NCI-H2196 (cell line): ENCODE results near the gene MPND.
"Not testable (repeated sequence)": the region's sequence is repeated elsewhere in the genome, so short reads cannot be mapped to it uniquely, and the experiment has no call there.

Source experiments
- DNase-seq: peaks from one replicate; lab custom pipeline; 2025; ENCODE audit not compliant: unreplicated experiment; lab: John Stamatoyannopoulos, UW

MPND gene

GRCh38 chr19:4319067-4319718, 24.2 kb upstream of the MPND start:
- no peak for DNase-seq

- no peak for DNase-seq
These were observed 22.9 kb upstream of the MPND start for GRCh38 chr19:4320419-4320818.

DNA sequence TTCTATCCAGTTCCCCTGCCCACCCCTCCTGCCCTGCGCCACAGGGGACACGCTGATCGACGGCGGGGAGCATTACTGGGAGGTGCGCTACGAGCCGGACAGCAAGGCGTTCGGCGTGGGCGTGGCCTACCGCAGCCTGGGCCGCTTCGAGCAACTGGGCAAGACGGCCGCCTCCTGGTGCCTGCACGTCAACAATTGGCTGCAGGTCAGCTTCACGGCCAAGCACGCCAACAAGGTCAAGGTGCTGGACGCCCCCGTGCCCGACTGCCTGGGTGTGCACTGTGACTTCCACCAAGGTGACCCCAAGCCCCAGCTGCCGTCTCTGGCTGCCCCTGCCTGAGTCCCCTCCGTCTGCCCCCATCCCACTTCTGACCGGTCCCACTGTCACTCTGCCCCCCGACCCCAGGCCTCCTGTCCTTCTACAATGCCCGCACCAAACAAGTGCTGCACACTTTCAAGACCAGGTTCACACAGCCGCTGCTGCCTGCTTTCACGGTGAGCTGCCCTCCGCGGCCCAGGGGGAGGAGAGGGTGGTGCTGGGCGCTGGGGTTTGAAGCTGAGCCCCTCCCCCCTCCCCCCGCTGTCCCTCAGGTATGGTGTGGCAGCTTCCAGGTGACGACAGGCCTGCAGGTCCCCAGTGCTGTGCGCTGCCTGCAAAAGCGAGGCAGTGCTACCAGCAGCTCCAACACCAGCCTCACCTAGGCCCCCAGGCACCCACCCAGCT, 20.3 kb upstream of the MPND start:
- DNase-seq = no peak

DNA sequence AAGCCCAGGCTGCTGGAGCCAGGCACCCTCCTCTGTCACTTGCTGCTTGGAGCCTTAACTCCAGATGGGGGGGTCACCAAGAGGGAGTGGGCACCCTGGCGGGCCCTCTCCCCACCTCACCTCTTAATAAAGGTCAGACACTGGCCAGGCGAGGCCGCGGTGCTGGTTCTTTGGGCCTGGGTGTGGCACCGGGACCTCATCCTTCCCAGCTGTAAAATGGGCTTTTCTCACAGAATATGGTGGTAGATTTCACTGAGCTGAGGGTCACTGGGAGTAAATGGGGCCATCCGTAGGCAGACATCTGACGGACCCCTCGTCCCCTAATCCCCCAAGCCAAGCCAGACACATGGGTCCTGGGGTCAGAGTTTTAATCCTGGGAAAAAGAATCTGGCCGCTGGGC, 19.7 kb upstream of the MPND start:
- DNase-seq = no peak

GRCh38 chr19:4324228-4324627, 19.1 kb upstream of the MPND start:
- no peak for DNase-seq

DNA sequence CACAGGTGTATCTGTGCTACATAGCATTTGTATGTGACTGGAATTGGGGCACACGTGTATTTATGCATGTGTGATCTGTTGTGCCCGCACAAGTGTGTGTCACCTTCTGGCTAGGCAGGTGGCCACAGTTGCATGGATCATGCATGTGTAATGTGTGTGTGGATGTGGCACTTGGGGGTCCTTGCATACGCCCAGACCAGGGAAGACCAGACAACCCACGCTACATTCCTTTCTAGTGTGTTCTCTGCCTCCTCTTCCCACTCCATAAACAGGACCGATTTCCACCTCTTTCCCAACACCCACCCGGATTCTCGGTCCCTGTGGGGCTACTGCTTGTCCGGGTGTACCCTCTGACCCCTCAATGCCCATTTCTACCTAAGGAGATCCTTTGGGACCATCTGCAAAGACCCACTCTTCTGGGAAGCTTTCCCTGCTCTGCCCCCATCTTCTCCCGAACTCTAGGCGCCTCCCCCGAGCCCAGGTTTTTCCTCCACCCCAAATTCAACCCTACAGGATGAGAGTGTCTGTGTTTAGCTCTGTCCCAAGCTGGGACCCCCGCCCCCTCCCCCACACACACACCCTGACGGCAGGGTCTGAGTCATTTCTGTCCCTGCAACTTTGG, 17.0 kb upstream of the MPND start:
- DNase-seq = no peak

GRCh38 chr19:4326837-4327251, 16.5 kb upstream of the MPND start:
- DNase-seq = no peak

DNA sequence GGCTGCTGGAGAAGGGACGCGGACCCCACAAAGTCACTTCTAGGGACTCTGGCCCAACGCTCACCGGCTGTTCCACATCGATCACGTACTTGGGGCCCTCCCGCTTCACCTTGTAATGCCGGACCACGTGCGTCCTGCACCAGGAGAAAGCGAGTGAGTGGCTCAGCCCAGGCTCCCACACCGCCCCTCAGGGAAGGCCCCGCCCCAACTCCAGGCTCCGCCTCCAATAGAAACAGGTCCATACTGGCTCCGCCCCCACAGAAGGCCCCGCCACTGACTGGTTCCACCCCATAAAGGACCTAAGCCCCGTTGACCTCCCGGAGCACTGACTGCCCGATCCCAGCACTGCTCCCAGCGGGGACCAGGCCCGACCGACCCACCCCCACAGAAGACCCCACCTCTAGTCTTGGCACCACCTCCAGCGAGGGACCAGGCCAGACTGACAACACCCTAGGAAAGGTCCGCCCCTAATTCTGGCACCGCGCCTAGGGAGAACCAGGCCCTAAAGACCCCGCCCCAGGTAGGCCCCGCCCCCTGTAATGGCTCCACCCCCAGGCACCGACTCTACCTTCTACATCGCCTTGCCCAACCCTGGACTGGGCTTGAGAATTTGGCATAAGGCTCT, 16.0 kb upstream of the MPND start:
- DNase-seq = no peak

DNA sequence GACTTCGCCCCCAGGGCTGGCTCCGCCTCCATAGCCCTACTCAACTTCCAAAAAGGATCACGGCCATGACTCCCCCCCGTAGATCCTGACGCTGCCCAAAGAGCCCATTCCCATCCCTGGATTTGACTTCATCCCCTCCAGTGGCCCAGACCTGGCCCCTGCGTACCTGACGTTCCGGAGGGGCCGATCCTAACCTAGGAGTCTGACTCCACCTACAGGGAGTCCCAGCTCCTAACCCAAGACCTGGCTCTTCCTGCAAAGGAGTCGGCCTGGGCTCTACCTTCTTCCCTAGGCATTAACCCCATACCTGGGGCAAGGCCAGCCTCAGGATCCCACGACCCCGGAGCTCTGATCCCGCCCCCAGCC, 15.5 kb upstream of the MPND start:
- no peak for DNase-seq

DNA sequence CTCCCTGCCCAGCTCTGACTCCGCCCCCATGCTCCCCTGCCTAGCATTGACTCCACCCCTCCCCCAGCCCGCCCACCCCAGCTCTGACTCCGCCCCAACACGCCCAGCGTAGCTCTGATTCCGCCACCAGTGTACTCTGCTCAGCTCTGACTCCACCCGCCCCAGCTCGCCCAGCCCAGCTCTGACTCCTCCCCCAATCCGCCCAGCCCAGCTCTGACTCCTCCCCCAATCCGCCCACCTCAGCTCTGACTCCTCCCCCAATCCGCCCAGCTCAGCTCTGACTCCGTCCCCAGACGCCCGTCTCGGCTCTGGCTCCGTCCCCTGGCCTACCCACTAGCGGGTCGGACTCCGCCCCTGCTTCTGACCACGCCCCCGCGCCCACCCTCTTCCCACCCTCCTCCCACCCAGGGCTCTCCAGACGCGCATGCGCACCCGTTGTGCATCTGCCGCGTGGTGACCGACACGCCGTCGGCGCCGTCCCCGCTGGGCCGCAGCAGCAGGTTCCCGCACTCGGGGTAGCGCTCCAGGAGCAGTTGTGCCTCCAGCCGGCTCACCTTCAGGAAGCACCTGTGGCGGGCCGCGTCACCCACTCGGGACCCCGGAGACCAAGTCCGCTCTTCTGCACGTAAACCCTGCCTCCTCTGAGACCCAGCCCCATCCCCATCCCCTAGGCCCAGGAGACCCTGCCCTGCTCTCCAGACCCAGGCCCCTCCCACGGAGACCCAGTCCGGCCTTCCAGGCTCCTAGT, 14.9 kb upstream of the MPND start:
- DNase-seq = no peak

DNA sequence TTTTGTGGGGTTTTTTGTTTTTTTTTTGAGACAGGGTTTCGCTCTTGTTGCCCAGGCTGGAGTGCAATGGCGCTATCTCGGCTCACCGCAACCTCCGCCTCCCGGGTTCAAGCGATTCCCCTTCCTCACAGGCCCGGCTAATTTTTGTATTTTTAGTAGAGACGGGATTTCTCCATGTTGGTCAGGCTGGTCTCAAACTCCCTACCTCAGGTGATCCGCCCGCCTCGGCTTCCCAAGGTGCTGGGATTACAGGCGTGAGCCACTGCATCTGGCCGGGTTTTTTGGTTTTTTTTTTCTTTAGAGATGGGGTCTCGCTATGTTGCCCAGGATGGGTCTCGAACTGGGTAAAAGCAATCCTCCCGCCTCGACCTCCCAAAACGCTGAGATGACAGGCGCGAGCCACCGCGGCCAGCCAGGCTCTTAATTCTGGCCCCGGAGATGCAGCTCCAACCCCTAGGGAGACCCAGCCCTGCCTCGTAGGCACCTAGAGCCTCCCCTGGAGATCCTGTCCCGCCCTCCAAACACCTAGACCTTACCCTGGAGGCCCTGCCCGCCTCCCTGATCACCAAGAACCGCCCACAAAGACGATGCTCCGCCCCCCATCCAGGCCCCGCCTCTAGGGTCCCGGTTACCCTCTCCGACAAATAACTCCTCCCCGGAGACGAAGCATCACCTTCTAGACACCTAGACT, 14.2 kb upstream of the MPND start:
- DNase-seq = not testable (repeated sequence)

- DNase-seq = no peak
These were observed 13.5 kb upstream of the MPND start for GRCh38 chr19:4329858-4330257.

- DNase-seq = no peak
These were observed 8.3 kb upstream of the MPND start for GRCh38 chr19:4334929-4335570.

DNA sequence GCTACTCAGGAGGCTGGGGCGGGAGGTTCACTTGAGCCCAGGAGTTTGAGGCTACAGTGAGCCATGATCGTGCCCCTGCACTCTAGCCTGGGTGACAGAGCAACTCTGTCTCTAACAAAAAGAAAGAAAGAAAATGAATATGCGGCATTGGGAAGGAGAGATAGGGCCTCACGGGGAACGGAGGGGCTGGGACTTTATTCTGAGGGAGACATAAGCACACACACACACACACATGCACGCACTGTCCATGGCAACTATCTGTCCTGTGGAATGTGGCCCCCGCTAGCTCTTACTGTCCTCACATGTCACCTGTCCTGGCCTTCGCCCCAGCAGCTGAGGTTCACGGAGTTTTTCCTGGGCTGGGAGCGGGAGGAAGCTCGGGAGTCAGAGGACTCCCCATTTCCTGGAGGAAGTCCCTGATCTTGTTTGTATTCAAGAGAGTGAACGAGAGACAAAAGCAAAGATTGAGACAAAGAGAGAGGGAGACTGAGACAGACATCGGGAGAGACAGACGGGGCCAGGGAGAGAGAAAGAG, 5.4 kb upstream of the MPND start:
- DNase-seq = no peak

- DNase-seq = peak; percentile 44
These were observed 4.7 kb upstream of the MPND start, which contains the start of gene STAP2 for GRCh38 chr19:4338441-4339355. STAP2 (minus strand) TSS chr19:4338827; CDS start chr19:4338753, 74 bp downstream.

GRCh38 chr19:4342314-4342614, 1.1 kb upstream of the MPND start:
- no peak for DNase-seq

DNA sequence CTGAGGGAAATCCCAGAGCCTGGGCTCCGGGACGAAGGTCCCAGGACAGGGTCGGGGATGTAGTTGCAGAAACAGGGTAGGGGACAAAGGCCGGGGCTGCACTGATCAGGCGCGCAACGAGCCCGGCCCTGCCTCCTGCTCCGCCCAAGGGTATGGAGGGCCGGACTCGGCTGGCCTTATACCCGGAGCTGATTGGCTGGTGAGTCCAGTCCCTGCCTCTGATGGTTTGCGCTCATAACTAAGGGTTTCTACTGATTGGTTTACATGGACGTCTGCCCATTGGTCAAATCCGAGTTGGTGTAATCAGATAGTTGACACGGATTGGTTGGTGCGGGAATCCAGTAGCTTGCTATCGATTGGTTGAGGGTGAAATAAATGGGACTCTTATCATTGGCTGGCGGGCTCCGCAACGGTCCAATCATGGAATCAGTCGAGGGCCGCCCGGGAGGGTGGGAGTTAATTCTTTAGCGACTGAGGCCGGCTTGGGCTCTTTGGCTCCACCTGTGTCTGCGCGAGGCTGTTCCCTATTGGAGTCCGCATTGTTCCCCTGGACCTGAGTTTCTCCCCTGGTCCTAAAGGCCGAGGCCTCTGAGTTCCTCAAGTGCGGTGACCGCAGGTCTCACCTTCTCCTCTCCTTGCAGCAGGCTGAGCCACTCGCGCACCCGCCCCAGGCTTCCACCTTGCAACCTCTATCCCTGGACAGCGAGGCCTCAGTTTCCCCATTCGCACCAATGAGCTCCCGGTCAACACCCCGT, 570 bp upstream of the MPND start:
- DNase-seq = peak; percentile 98

DNA sequence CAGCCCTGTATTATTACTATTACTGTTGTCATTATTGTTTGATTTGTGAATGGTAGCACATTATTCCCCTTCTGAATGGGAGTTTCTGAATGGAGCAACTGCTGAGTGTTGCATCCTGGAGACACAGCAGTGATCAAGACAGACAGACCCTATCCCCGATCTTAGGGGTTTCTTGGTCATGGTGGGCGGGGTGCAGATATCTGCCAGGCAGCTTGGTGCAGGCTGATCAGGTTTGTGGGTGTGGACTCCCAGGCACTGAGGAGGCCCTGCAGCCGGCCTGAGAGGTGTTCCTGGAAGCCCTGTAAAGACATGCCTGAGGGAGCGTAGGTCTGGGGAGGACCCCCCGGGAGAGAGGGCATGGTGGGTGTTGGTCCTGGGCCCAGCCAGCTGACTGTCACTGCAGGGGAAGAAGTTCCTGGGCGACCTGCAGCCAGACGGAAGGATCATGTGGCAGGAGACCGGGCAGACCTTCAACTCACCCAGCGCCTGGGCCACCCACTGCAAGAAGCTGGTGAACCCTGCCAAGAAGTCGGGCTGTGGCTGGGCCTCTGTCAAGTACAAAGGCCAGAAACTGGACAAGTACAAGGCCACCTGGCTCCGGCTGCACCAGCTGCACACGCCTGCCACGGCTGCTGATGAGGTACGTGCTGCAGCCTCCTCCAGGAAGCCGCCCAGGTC, 2.1 kb downstream of the MPND start:
- no peak for DNase-seq
